K562 (cell line): ENCODE data around the gene SHISA5. TPM values are rescaled to one million over a fixed set of nuclear protein-coding genes. Genes with fewer than 3 reads are reported as not detected.
A peak's percentile ranks its signal among the peaks of the same experiment; 100 is the strongest.

Experiments used
- ATAC-seq: fragments of 200-7000 bp; cut with Tn5 transposase; 3 replicates; pipeline ENCODE4 v1.9.1; 2020; ENCODE audit warnings: moderate library complexity
- BruUV-seq: library from RNA; stranded (reverse); fragments of 400-500 nt; replicated peaks from 2 replicates; lab custom pipeline; 2021; lab: Mats Ljungman, UMichigan
- CTCF ChIA-PET: fragments of 300-600 bp; formaldehyde crosslinking; extraction: SDS; loops from one replicate; lab custom pipeline; 2021; ENCODE audit warnings: low intra/inter-chr PET ratio; lab: Yijun Ruan, JAX
- POLR2A ChIA-PET: fragments of 300-600, 350-650 bp; sonication (Branson Sonifier 250); formaldehyde crosslinking; extraction: SDS; loops from one replicate; lab custom pipeline; 2021; ENCODE audit warnings: antibody characterized with exemption, inconsistent platforms; lab: Yijun Ruan, JAX
- DNase-seq, 4 experiments: peaks; one replicate each; pipeline versions ENCODE4 v3.0.0 to v3.0.0-alpha.2; 2011 to 2018; ENCODE audit warnings: low spot score in 3 of 4, mixed read lengths in 3 of 4; ENCODE audit errors: extremely low read depth in 1 of 4
- FAIRE-seq: peaks from 2 replicates; lab custom pipeline; 2011; peaks lifted over from hg19 to GRCh38; lab: Jason Lieb, UNC
- H2AFZ ChIP-seq: 2 replicates; pipeline ENCODE4 v1.6.0; 2011; ENCODE audit warnings: low read depth, low read length, control low read depth, inconsistent platforms
- H3K27ac ChIP-seq: fragments of 200-600 bp; 3 replicates; pipeline ENCODE4 v1.8.0; 2011; ENCODE audit warnings: low read depth, mild to moderate bottlenecking, control low read depth, inconsistent platforms, low read length, moderate library complexity, mixed read lengths; ENCODE audit errors: extremely low read depth
- H3K27me3 ChIP-seq, 2 experiments: fragments of 300-600 bp in 1 of 2; 2 replicates in 1 of 2; 3 replicates in 1 of 2; pipeline versions ENCODE4 v1.6.0 to v1.8.0; 2011; ENCODE audit warnings: inconsistent platforms in 2 of 2, low read length in 2 of 2, mild to moderate bottlenecking in 1 of 2, mixed read lengths in 1 of 2, moderate library complexity in 1 of 2; ENCODE audit not compliant: control insufficient read depth in 2 of 2, insufficient read depth in 2 of 2
- H3K36me3 ChIP-seq: fragments of 300-600 bp; 3 replicates; pipeline ENCODE4 v1.8.0; 2011; ENCODE audit warnings: mild to moderate bottlenecking, low read length, inconsistent platforms; ENCODE audit not compliant: control insufficient read depth, insufficient read depth
- H3K4me1 ChIP-seq, 2 experiments: fragments of 200-600 bp in 1 of 2; replicated peaks in 1 of 2; 2 replicates in 1 of 2; 3 replicates in 1 of 2; pipeline versions ENCODE4 v1.5.1 to v1.8.0; 2011; ENCODE audit warnings: inconsistent platforms in 2 of 2, low read length in 2 of 2, mild to moderate bottlenecking in 1 of 2, mixed read lengths in 1 of 2, moderate library complexity in 1 of 2; ENCODE audit not compliant: control insufficient read depth in 2 of 2, insufficient read depth in 2 of 2
- H3K4me2 ChIP-seq: 2 replicates; pipeline ENCODE4 v1.6.1; 2011; ENCODE audit warnings: low read length, control low read depth, inconsistent platforms, mixed read lengths; ENCODE audit not compliant: insufficient read depth
- H3K4me3 ChIP-seq: fragments of 200-600 bp; sonication (generic), shearing (Covaris generic); 2 replicates; pipeline ENCODE4 v1.5.1; 2016; ENCODE audit warnings: control low read depth, inconsistent platforms
- H3K79me2 ChIP-seq: fragments of 200-600 bp; 3 replicates; pipeline ENCODE4 v1.8.0; 2011; ENCODE audit warnings: low read length, inconsistent platforms; ENCODE audit not compliant: control insufficient read depth, insufficient read depth
- H3K9ac ChIP-seq, 2 experiments: 2 replicates each; pipeline versions ENCODE4 v1.6.0 to v1.6.1; 2011; ENCODE audit warnings: low read depth in 2 of 2, low read length in 2 of 2, control low read depth in 1 of 2, inconsistent platforms in 1 of 2, mild to moderate bottlenecking in 1 of 2, mixed read lengths in 1 of 2; ENCODE audit not compliant: insufficient read depth in 1 of 2
- H3K9me1 ChIP-seq: one replicate; pipeline ENCODE4 v1.6.0; 2011; ENCODE audit warnings: inconsistent platforms, mild to moderate bottlenecking, low read length, moderate library complexity; ENCODE audit not compliant: control insufficient read depth, insufficient read depth
- H3K9me3 ChIP-seq: replicated peaks from 2 replicates; pipeline ENCODE4 v1.5.1; 2011; ENCODE audit warnings: low read depth, low read length, inconsistent platforms; ENCODE audit not compliant: control insufficient read depth, insufficient read depth
- H4K20me1 ChIP-seq: replicated peaks from 2 replicates; pipeline ENCODE4 v1.6.1; 2011; ENCODE audit warnings: low read length, inconsistent platforms, mixed read lengths; ENCODE audit not compliant: control insufficient read depth, insufficient read depth
- C11orf30 ChIP-seq: fragments of 450-650 bp; IDR thresholded peaks from 2 replicates; pipeline ENCODE4 v1.6.1; 2016; ENCODE audit warnings: low read depth, mild to moderate bottlenecking
- CAMTA2 ChIP-seq: fragments of 250-450 bp; sonication (Bioruptor Pico); conservative IDR thresholded peaks from 2 replicates; pipeline ENCODE4 v1.5.1; 2022
- LARP7 ChIP-seq: fragments of 450-650 bp; IDR thresholded peaks from 2 replicates; pipeline ENCODE4 v1.6.1; 2016
- LEF1 ChIP-seq: fragments of 450-650 bp; IDR thresholded peaks from 2 replicates; pipeline ENCODE4 v1.6.1; 2016; ENCODE audit warnings: mild to moderate bottlenecking
- RBM34 ChIP-seq: fragments of 200-400 bp; formaldehyde crosslinking; IDR thresholded peaks from 2 replicates; pipeline ENCODE4 v1.6.1; 2018; ENCODE audit warnings: low read length, borderline replicate concordance; ENCODE audit not compliant: insufficient read depth
- SNRNP70 ChIP-seq: fragments of 200-400 bp; formaldehyde crosslinking; optimal IDR thresholded peaks from 2 replicates; pipeline ENCODE3; 2017; ENCODE audit warnings: low read depth, low read length
- TARDBP ChIP-seq: fragments of 450-650 bp; IDR thresholded peaks from 2 replicates; pipeline ENCODE4 v1.6.1; 2016
- ZFPM2 ChIP-seq: fragments of 250-450 bp; sonication (Bioruptor Pico); IDR thresholded peaks from 2 replicates; pipeline ENCODE4 v1.5.1; 2022; ENCODE audit warnings: mild to moderate bottlenecking
- ZNF224 ChIP-seq: sonication (generic); formaldehyde crosslinking; IDR thresholded peaks from 2 replicates; pipeline ENCODE4 v1.8.0; 2022; ENCODE audit warnings: mild to moderate bottlenecking, missing genetic modification reagents
- ZNF316 ChIP-seq: fragments of 450-650 bp; IDR thresholded peaks from 2 replicates; pipeline ENCODE4 v1.6.1; 2016
- ZNF764 ChIP-seq: fragments of 250-450 bp; sonication (Bioruptor Pico); IDR thresholded peaks from 2 replicates; pipeline ENCODE4 v1.4.0; 2020; ENCODE audit warnings: low read depth, mild to moderate bottlenecking, moderate library complexity
- WGBS: fragments of 100-300 bp; shearing (Covaris generic); methylation state at CpG from one replicate; pipeline ENCODE4 v1.1.6; 2016; ENCODE audit warnings: low coverage, mixed read lengths; ENCODE audit not compliant: insufficient coverage; ENCODE audit errors: missing lambda C conversion rate; 5-methylcytosine and 5-hydroxymethylcytosine counted together
- in situ Hi-C: fragments of 300-500 bp; cut with MboI; formaldehyde crosslinking; loops from 4 replicates; pipeline ENCODE4 v1.15.0; 2018; ENCODE audit warnings: inconsistent platforms, mixed read lengths
- intact Hi-C: fragments of 100-400 bp; cut with micrococcal nuclease; formaldehyde crosslinking; loops from 2 replicates; pipeline ENCODE4 v1.14.2; 2022
- polyA plus RNA-seq, 8 experiments: library from polyadenylated mRNA; depleted of rRNA in 4 of 8; stranded (reverse) in 5 of 8; unstranded in 3 of 8; fragments of >200 nt; fragmentation: Nextera tagmentation in 2 of 8; fragmentation: Illumina TruSeq in 1 of 8; extraction: Ambion mirVana in 2 of 8; extraction: Trizol in 1 of 8; gene quantifications; 2 replicates each; pipeline versions ENCODE4 v1.2.1 to v1.2.3, GENCODE V29; 2011 to 2014; ENCODE audit warnings: inconsistent platforms in 1 of 8, missing spikeins in 1 of 8
- total RNA-seq, 7 experiments: library from RNA; depleted of rRNA in 6 of 7; stranded (reverse); fragments of >200 nt in 6 of 7; fragmentation: Illumina TruSeq in 2 of 7; extraction: Trizol in 2 of 7; gene quantifications; 2 replicates each; pipeline versions ENCODE4 v1.2.1 to v1.2.3, GENCODE V29; 2011 to 2021; ENCODE audit warnings: low replicate concordance in 1 of 7
- TF ChIP-seq, protein P1 (sequence below): fragments of 250-450 bp; sonication (Bioruptor Pico); IDR thresholded peaks from 2 replicates; pipeline ENCODE4 v1.5.0; 2021; ENCODE audit warnings: mild to moderate bottlenecking, borderline replicate concordance

The SHISA5 gene
- total and polyA plus RNA-seq, 9 of the 15 experiments (the other 6 are each of a cell fraction or from before 2014, with no cell fraction given), result 8.4 to 85.8 (median 56.1) TPM

DNA sequence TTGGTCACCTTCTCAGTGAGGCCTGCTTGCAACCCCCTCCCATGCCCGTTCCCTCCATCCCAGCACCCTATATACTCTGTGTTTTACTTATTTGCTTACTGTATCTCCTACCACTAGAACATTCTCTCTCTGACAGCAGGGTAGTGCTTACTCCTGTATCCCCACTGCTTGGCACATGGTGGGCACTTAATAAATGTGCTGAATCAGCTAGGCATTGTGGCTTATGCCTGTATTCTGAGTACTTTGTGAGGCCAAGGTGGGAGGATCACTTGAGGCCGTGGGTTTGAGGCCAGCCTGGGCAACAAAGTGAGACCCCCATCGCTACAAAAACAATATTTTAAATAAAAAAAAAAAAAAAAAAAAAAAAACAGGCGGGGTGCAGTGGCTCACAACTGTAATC lies 7.6 kb upstream of the SHISA5 start:
- Histone ChIP-seq H4K20me1 (no peaks in the 10 kb centered on the region), H3K27me3 (no peaks in the 10 kb centered on the region), H3K4me2 (no peak overlapping the region), H3K9ac (no peak overlapping the region), H3K79me2 (no peaks in the 10 kb centered on the region), H3K9me3 (no peaks in the 10 kb centered on the region), H3K27ac (no peak overlapping the region), H2AFZ (no peak overlapping the region), H3K4me3 (no peak overlapping the region), H3K9me1 (no peaks in the 10 kb centered on the region), H3K36me3 (no peaks in the 10 kb centered on the region), H3K4me1 (peaks cover 0 to 2% of the 10 kb centered on the region in 2 experiments; a peak in 1 of 5 replicates)
- TF ChIP-seq ZNF316 (peak; percentile 44), RBM34 (no peak), C11orf30 (peak; percentile 38; the same call in 1 of the 2 replicates), ZNF764 (CRISPR knock-in tag) (no peak)
- intact Hi-C loops (no loop called here), in situ Hi-C loops (no loop called here)
- DNase-seq (no peak), ATAC-seq (no peak), FAIRE-seq (no peak)
- 27% methylated on average over 2 of the region's 4 CpGs for WGBS
- ChIA-PET CTCF (no interaction called here), POLR2A (interaction anchor here (0.6 kb wide), 1 partner anchor 611 kb away, joined by 4 read pairs; no protein-coding TSS in a partner anchor)
- BruUV-seq, result no TSS peak

DNA sequence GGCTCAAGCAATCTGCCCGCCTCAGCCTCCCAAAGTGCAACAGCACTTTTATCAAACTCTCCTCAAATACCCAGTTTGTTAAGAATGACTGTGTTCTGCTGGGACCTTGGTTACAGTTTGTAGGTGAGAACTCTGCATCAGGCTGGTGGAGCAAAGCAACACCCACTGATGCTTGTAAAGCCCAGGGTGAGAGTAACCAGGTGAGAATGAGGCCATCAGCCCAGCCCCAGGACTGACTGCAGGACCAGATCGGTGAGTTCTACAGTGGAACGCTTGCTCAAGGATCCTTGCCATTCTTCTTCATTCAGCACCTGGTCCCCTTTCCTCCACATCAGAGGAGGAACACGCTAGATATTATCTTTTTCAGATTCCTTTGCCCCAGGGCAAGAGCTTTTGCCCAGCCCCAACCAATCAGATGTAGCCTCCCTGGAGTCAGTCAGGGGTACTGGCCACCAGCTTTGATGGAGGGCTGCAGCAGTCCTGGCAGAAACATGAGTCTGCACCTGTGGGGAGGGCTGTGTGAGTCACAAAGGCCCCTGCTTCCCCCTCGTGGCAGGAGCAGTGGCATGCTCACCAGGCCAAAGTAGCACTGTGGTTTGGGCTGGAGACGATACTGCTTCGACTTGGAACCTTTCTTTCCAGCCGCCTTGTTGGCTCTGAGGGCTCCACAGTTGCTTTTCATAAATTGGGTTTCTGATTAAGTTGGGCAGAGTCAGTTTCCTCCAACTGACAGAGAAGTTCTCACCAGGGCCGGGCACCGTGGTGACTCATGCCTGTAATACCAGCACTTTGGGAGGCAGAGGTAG lies 3.5 kb upstream of the SHISA5 start:
- peak overlapping the region in 1 of 2 experiments; percentile 26; a peak in 1 of 4 replicates for H3K9ac ChIP-seq
- ChIA-PET POLR2A (interaction anchor here (0.6 kb wide), 1 partner anchor 35 kb away, joined by 4 read pairs; no protein-coding TSS in a partner anchor), CTCF (no interaction called here)
- H3K27me3 ChIP-seq, result no peaks in the 10 kb centered on the region
- H4K20me1 ChIP-seq, result no peaks in the 10 kb centered on the region
- FAIRE-seq (peak; percentile 67), DNase-seq (peak; percentile 31 to 65 (median 50)), ATAC-seq (peak; percentile 85)
- no peaks in the 10 kb centered on the region for H3K36me3 ChIP-seq
- no peak overlapping the region for H3K4me2 ChIP-seq
- H2AFZ ChIP-seq, result no peak overlapping the region
- no peak overlapping the region for H3K27ac ChIP-seq
- no peaks in the 10 kb centered on the region for H3K9me3 ChIP-seq
- no peaks in the 10 kb centered on the region for H3K9me1 ChIP-seq
- in situ Hi-C loops, result no loop called here
- H3K79me2 ChIP-seq, result no peaks in the 10 kb centered on the region
- H3K4me1 ChIP-seq, result peaks cover 6 to 27% of the 10 kb centered on the region in 2 experiments; a peak in 4 of 5 replicates
- intact Hi-C loops, result loop anchor here (1.0 to 10.0 kb wide), 4 partner anchors 35 to 103 kb away; no protein-coding TSS in a partner anchor
- no TSS peak for BruUV-seq
- H3K4me3 ChIP-seq, result no peak overlapping the region
- 33% methylated on average over 8 of the region's 10 CpGs for WGBS
- TF ChIP-seq, protein P1, sequence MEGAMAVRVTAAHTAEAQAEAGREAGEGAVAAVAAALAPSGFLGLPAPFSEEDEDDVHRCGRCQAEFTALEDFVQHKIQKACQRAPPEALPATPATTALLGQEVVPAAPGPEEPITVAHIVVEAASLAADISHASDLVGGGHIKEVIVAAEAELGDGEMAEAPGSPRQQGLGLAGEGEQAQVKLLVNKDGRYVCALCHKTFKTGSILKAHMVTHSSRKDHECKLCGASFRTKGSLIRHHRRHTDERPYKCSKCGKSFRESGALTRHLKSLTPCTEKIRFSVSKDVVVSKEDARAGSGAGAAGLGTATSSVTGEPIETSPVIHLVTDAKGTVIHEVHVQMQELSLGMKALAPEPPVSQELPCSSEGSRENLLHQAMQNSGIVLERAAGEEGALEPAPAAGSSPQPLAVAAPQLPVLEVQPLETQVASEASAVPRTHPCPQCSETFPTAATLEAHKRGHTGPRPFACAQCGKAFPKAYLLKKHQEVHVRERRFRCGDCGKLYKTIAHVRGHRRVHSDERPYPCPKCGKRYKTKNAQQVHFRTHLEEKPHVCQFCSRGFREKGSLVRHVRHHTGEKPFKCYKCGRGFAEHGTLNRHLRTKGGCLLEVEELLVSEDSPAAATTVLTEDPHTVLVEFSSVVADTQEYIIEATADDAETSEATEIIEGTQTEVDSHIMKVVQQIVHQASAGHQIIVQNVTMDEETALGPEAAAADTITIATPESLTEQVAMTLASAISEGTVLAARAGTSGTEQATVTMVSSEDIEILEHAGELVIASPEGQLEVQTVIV, result no peak
- TF ChIP-seq ZFPM2, result no peak
- TF ChIP-seq LARP7, result no peak
- no peak for TF ChIP-seq SNRNP70
- TF ChIP-seq LEF1, result no peak
- TF ChIP-seq TARDBP, result no peak
- no peak for TF ChIP-seq CAMTA2 (CRISPR knock-in tag)
- no peak for TF ChIP-seq ZNF224 (CRISPR knock-in tag)
